Measurements from ENCODE around the gene COG5.

The COG5 gene

DNA sequence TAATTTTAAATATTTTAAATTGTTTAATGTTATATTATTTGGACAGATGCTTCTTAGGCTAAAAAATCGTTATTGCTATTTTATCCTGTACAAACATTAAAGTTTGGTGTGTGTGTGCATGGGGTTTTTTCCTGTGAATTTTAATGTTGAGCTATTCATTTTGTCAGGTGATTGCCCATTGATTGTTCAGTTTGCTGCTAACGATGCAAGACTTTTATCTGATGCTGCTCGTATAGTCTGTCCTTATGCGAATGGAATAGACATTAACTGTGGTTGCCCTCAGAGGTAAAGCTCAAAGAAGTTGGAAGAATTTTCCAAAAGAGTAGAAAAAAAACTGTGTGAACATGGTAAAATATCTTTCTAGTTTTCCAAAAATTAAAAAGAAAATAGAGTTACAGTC, 9.8 kb upstream of the COG5 start:
- no peak overlapping the region for H3K9ac ChIP-seq (ENCODE audit: low read length)
- no peak overlapping the region for H3K4me3 ChIP-seq (ENCODE audit: low read length)
- H3K36me3 ChIP-seq (ENCODE audit: control insufficient read depth, insufficient read depth, low read length): no peaks in the 10 kb centered on the region

DNA sequence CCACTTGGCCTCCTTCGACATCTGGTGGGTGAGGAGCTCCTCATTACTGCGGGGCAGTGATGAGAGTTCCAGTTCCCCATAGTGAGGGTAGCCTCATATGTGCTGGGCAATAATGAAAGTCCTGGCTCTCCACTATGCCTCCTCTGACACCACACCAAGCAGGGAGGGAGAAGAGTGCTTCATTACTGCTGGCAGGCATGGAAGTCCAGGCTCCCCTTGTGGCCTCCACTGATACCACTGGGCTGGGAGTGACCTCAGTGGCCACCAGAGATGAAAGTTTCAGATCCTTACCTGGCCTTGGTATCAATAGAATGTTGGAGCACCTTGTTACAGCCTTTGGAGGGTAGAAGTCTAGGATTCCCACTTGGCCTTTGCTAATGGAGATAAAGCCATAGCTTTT, 6.6 kb upstream of the COG5 start:
- Histone ChIP-seq H3K27me3 (ENCODE audit: control insufficient read depth, insufficient read depth, low read length) (no peaks in the 10 kb centered on the region), H3K4me3 (ENCODE audit: low read length) (no peak overlapping the region), H3K4me1 (ENCODE audit: control insufficient read depth, insufficient read depth, low read length) (no peaks in the 10 kb centered on the region), H3K36me3 (ENCODE audit: control insufficient read depth, insufficient read depth, low read length) (no peaks in the 10 kb centered on the region), H3K9ac (ENCODE audit: low read length) (no peak overlapping the region), H3K9me3 (ENCODE audit: control insufficient read depth, low read length) (no peaks in the 10 kb centered on the region)

More for the DNA sequence above, 9.8 kb upstream of the COG5 start:
- Histone ChIP-seq H3K27me3 (ENCODE audit: control insufficient read depth, insufficient read depth, low read length) (no peaks in the 10 kb centered on the region), H3K9me3 (ENCODE audit: control insufficient read depth, low read length) (no peaks in the 10 kb centered on the region), H3K4me1 (ENCODE audit: control insufficient read depth, insufficient read depth, low read length) (no peaks in the 10 kb centered on the region)

DNA sequence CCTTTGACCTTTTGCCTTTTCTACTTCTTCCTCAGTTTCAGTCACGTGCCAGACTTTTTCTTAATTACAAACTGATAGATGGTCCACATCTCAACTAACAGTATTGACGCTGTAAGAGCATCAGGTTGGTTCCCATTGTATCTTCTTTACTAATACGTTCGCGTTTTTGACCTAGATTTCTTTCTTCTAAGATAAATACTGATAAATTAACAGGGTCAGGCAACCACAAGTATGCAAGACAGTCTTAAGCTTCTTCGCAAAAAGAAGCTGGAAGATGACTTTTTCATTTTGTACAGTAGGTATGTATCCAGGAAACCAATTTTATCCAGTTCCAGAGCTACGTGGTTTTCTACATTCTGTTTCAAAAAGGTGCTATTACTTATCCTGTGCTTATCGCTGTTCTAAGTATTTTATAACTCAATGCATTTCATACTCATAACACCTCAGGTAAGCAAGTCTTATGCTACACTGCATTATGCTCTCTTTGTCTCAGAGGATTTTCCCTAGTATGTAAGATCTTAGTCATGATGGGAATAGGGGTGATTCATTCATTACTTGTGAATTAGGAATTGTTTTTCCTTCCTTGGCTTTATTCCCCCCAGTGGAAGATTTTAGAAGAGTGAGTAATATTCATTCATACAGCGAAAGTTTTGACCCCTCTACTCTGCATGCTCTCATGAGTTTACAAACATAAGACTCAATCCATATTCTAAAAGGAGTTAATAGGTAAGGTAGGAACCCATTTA, 1.0 kb upstream of the COG5 start:
- H3K9me3 ChIP-seq (ENCODE audit: control insufficient read depth, low read length): no peaks in the 10 kb centered on the region
- peaks cover 13% of the 10 kb centered on the region for H3K4me1 ChIP-seq (ENCODE audit: control insufficient read depth, insufficient read depth, low read length)
- no peaks in the 10 kb centered on the region for H3K36me3 ChIP-seq (ENCODE audit: control insufficient read depth, insufficient read depth, low read length)
- H3K27me3 ChIP-seq (ENCODE audit: control insufficient read depth, insufficient read depth, low read length): no peaks in the 10 kb centered on the region
- H3K9ac ChIP-seq (ENCODE audit: low read length): peak overlapping the region; percentile 94
- H3K4me3 ChIP-seq (ENCODE audit: low read length): peak overlapping the region; percentile 85

DNA sequence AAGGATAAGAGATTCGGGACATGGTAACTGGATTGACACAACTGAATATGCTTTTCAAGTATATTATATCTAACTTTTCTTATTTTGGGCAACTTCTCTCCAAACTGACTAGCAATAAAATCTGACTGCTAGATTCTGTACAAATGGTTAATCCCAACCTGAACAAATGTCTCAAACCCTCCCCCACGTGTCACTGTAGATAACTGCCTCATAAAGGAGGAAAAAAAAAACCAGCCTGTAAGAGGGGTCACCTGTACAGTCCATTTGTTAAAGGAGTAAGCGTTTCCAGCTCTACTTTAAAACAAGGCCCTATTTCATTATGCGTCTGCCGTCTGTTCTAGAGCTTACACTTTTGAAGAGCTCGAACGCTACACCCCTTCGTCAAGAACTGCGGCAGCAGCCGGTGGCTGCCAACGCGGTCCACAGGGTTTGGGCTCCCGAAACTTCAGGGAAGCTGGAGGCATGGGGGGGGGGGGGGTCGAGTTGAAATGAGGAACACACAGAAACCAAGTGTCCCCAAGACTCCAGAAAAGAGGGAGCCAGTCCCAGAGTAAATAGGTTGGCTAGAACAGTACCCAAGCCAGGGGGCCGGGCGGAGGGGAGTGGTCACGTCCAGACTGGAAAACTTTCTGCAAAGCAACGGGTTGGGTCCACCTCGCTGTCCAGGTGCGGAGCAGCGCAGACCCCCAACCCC, 492 bp downstream of the COG5 start:
- Histone ChIP-seq H3K36me3 (ENCODE audit: control insufficient read depth, insufficient read depth, low read length) (no peaks in the 10 kb centered on the region), H3K9ac (ENCODE audit: low read length) (peak overlapping the region; percentile 94), H3K4me1 (ENCODE audit: control insufficient read depth, insufficient read depth, low read length) (peaks cover 13% of the 10 kb centered on the region), H3K4me3 (ENCODE audit: low read length) (peak overlapping the region; percentile 85), H3K27me3 (ENCODE audit: control insufficient read depth, insufficient read depth, low read length) (no peaks in the 10 kb centered on the region), H3K9me3 (ENCODE audit: control insufficient read depth, low read length) (no peaks in the 10 kb centered on the region)

DNA sequence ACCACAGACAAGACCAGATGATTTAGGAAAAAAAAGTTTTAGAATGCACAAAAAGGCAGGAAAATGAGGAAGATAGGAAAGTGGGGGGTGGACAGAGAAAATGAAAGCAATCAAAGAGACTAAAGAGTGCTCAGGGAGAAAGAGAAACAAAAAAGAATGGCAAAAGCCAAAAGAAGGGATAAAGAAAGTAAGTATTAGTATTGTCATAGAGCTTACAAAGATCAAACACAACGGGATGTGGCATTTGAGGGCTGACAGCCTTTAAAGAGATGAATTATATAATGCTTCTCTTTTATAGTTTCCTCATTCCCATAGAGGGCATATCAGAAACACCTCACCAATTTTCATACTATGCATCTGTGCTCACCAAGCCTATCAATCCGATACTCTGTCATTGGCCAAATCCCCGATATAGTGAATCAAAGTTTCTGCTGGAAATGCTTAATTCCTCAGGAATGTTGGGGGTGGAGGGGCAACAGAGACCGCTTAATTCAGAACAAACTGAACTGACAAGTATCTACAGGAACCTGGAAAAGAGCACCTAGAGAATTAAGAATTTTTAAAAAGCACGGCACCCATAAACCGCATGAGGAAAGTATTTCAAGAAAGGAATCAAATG, 2.7 kb downstream of the COG5 start:
- Histone ChIP-seq H3K27me3 (ENCODE audit: control insufficient read depth, insufficient read depth, low read length) (no peaks in the 10 kb centered on the region), H3K4me1 (ENCODE audit: control insufficient read depth, insufficient read depth, low read length) (peaks cover 13% of the 10 kb centered on the region), H3K4me3 (ENCODE audit: low read length) (no peak overlapping the region), H3K9ac (ENCODE audit: low read length) (no peak overlapping the region), H3K9me3 (ENCODE audit: control insufficient read depth, low read length) (no peaks in the 10 kb centered on the region), H3K36me3 (ENCODE audit: control insufficient read depth, insufficient read depth, low read length) (no peaks in the 10 kb centered on the region)

DNA sequence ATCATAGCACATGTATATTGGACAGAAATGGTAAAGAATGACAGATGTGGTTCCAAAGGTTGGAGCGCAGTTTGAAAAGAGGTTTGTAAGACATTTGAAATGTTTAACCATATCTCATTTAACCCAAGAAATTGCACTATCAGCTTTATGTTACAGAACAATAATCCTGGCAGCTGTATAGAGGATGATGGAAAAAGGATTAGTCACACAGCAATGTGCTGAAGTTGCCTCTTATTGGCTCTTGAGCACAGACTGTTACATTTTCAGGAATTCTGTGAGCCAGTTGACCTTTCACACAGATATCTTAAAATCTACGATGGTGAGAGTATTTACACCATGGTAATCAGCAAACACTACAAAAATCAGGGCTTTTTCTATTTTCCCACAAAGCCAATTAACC, 3.9 kb downstream of the COG5 start:
- Histone ChIP-seq H3K9ac (ENCODE audit: low read length) (no peak overlapping the region), H3K27me3 (ENCODE audit: control insufficient read depth, insufficient read depth, low read length) (no peaks in the 10 kb centered on the region), H3K36me3 (ENCODE audit: control insufficient read depth, insufficient read depth, low read length) (no peaks in the 10 kb centered on the region), H3K9me3 (ENCODE audit: control insufficient read depth, low read length) (no peaks in the 10 kb centered on the region), H3K4me3 (ENCODE audit: low read length) (no peak overlapping the region), H3K4me1 (ENCODE audit: control insufficient read depth, insufficient read depth, low read length) (peaks cover 11% of the 10 kb centered on the region)

DNA sequence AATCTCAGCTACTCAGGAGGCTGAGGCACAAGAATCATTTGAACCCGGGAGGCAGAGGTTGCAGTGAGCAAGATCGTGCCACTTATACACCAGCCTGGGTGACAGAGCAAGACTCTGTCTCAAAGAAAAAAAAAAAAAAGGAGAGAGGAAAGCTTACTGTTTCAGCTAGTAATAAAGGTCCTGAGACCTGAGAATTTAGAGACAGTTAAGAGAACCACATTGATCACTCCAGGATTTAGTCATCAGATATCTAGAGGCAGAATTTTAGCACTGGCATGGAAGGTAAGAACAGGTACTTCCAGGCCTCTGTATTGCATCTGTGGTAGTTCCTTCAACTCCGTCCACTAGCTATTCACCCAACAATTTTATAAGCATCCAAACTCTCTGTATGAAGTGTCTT, 7.8 kb downstream of the COG5 start:
- no peaks in the 10 kb centered on the region for H3K36me3 ChIP-seq (ENCODE audit: control insufficient read depth, insufficient read depth, low read length)
- H3K27me3 ChIP-seq (ENCODE audit: control insufficient read depth, insufficient read depth, low read length): no peaks in the 10 kb centered on the region
- no peaks in the 10 kb centered on the region for H3K9me3 ChIP-seq (ENCODE audit: control insufficient read depth, low read length)
- H3K4me3 ChIP-seq (ENCODE audit: low read length): no peak overlapping the region
- peaks cover under 1% of the 10 kb centered on the region for H3K4me1 ChIP-seq (ENCODE audit: control insufficient read depth, insufficient read depth, low read length)
- H3K9ac ChIP-seq (ENCODE audit: low read length): no peak overlapping the region

DNA sequence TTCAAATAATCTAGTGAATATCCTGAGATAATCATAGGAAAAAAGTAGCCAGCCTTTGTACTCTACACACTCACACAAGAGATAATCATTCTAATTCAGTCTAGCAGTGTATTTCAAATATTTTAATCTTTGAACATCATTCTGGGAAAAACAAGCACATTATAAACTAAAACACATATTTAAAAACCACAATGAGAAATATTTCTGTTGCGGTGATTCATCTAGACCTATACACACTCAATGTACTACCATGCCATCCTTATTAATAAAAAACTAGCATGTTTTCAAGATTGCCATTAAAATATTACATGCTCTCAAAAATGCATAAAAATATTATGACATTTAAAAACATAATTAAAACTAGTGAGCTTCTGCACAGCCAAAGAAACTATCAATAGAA, 11.8 kb downstream of the COG5 start:
- H3K9ac ChIP-seq (ENCODE audit: low read length): no peak overlapping the region
- no peaks in the 10 kb centered on the region for H3K27me3 ChIP-seq (ENCODE audit: control insufficient read depth, insufficient read depth, low read length)
- H3K36me3 ChIP-seq (ENCODE audit: control insufficient read depth, insufficient read depth, low read length): no peaks in the 10 kb centered on the region
- no peaks in the 10 kb centered on the region for H3K4me1 ChIP-seq (ENCODE audit: control insufficient read depth, insufficient read depth, low read length)
- H3K9me3 ChIP-seq (ENCODE audit: control insufficient read depth, low read length): no peaks in the 10 kb centered on the region
- no peak overlapping the region for H3K4me3 ChIP-seq (ENCODE audit: low read length)

DNA sequence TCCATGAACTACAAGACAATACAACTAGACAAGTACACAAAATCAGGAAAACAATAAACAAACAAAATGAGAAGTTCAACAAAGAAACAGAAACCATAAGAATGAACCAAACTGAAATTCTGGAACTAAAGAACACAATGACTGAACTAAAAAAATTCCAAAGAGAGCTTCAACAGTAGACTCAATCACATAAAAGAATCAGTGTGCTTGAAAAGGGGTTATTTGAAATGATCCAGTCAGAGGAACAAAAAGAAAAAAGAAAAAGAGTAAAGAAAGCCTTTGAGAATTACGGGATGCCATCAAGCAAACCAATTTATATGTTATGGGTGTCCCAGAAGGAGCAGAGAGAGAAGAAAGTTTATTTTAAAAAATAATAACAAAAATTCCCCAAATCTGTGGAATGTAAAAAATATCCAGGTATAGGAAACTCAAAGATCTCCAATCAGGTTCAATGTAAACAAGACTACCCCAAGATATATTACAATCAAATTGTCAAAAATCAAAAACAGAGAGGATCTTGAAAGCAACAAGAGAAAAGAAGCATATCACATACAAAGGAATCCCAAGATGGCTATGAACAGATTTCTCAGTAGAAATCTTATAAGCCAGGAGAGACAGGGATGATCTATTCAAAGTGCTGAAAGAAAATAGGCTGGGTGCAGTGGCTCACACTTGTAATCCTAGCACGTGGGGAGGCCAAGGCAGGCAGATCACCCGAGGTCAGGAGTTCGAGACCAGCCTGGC, 18.7 kb downstream of the COG5 start:
- H3K4me3 ChIP-seq (ENCODE audit: low read length): no peak overlapping the region

DNA sequence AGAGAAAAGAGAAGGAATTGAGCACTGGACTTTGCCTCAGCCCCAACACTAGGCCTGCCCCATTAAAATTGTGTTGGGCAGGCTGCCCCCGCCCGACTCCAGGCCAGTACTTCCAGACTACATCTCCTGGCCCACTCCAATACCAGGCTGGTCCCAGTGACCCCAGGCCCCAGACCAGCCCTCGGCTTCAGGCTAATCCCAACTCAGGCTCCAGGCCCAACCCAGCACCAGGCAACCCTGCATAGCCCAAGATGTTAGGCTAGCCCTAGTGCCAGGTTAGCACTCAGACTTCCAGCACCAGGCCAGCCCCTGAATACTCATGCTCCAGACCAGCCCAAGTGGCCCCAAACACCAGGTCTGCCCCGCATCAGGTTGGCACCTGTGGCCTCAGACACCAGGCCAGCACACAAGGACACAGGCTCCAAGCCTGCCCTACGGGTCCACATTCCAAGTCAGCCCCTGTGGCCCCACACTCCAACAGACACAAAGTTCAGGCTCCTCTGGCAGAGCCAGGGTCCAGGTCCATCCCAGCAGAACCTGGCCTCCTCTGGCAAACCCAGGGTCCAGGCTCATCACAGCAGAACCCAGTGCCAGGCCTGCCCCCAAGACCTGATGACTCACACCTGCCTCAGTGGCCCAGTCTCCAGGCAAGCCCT, 20.3 kb downstream of the COG5 start:
- H3K4me3 ChIP-seq (ENCODE audit: low read length): no peak overlapping the region
- no peak overlapping the region for H3K9ac ChIP-seq (ENCODE audit: low read length)
- H3K4me1 ChIP-seq (ENCODE audit: control insufficient read depth, insufficient read depth, low read length): no peaks in the 10 kb centered on the region
- no peaks in the 10 kb centered on the region for H3K27me3 ChIP-seq (ENCODE audit: control insufficient read depth, insufficient read depth, low read length)
- no peaks in the 10 kb centered on the region for H3K9me3 ChIP-seq (ENCODE audit: control insufficient read depth, low read length)
- H3K36me3 ChIP-seq (ENCODE audit: control insufficient read depth, insufficient read depth, low read length): peaks cover 8% of the 10 kb centered on the region

More for the DNA sequence above, 18.7 kb downstream of the COG5 start:
- no peaks in the 10 kb centered on the region for H3K4me1 ChIP-seq (ENCODE audit: control insufficient read depth, insufficient read depth, low read length)
- H3K27me3 ChIP-seq (ENCODE audit: control insufficient read depth, insufficient read depth, low read length): no peaks in the 10 kb centered on the region
- no peak overlapping the region for H3K9ac ChIP-seq (ENCODE audit: low read length)
- no peaks in the 10 kb centered on the region for H3K9me3 ChIP-seq (ENCODE audit: control insufficient read depth, low read length)
- peaks cover 8% of the 10 kb centered on the region for H3K36me3 ChIP-seq (ENCODE audit: control insufficient read depth, insufficient read depth, low read length)

DNA sequence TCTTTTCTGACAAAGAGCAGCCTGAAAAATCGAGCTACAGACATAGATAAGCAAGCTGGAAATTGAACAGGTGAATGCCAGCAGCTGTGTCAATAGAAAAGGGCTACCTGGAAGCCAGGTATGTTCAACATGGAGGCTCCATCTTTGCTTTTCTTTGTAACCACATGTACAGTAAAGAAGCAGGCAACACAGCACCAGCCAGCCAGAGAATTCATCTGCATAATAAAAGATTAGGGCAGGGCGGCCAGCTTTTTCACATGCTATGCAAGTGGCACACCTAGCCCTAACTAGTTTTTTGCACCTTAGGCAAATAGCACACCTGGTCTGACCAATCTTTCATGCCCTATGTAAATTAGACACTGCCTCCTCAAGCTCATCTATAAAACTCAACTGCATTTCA, 25.7 kb downstream of the COG5 start:
- no peak overlapping the region for H3K9ac ChIP-seq (ENCODE audit: low read length)
- H3K27me3 ChIP-seq (ENCODE audit: control insufficient read depth, insufficient read depth, low read length): no peaks in the 10 kb centered on the region
- no peaks in the 10 kb centered on the region for H3K4me1 ChIP-seq (ENCODE audit: control insufficient read depth, insufficient read depth, low read length)
- H3K9me3 ChIP-seq (ENCODE audit: control insufficient read depth, low read length): no peaks in the 10 kb centered on the region
- H3K4me3 ChIP-seq (ENCODE audit: low read length): no peak overlapping the region
- no peaks in the 10 kb centered on the region for H3K36me3 ChIP-seq (ENCODE audit: control insufficient read depth, insufficient read depth, low read length)
